ENCODE results near the gene AMH.

DNA sequence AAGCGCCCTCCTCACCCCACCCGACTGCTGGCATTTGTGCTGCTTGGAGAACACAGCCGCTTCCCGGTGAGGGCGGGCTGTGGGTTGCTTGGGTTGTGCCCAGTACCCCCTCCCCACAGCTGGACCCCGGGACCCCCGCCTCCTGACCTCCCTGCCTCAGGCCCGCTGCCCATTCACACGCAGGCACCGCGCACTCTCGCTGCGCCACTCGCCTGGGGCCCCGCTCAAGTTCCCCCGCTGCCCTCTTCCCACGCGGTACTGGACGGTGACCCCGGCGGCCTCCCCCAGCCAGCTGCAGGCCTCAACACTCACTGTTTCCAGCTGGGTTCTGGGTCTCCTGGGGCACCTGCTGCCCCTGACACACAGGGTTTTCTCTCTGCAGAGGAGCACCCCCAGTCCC lies 29.4 kb upstream of the AMH start:
- TF ChIP-seq, protein P1, sequence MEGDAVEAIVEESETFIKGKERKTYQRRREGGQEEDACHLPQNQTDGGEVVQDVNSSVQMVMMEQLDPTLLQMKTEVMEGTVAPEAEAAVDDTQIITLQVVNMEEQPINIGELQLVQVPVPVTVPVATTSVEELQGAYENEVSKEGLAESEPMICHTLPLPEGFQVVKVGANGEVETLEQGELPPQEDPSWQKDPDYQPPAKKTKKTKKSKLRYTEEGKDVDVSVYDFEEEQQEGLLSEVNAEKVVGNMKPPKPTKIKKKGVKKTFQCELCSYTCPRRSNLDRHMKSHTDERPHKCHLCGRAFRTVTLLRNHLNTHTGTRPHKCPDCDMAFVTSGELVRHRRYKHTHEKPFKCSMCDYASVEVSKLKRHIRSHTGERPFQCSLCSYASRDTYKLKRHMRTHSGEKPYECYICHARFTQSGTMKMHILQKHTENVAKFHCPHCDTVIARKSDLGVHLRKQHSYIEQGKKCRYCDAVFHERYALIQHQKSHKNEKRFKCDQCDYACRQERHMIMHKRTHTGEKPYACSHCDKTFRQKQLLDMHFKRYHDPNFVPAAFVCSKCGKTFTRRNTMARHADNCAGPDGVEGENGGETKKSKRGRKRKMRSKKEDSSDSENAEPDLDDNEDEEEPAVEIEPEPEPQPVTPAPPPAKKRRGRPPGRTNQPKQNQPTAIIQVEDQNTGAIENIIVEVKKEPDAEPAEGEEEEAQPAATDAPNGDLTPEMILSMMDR (conservative IDR thresholded peaks at IDR 0.05; ENCODE audit: low read length): no peak
- no peak for TF ChIP-seq EZH2phosphoT487 (IDR thresholded peaks at IDR 0.05; ENCODE audit: borderline replicate concordance, low read depth, low read length)
